IPS DF 19.7 (cell line): ENCODE results near the gene DNM2.
"Not testable (repeated sequence)": the region's sequence is repeated elsewhere in the genome, so short reads cannot be mapped to it uniquely, and the experiment has no call there.

ENCODE experiments used
- DNase-seq: peaks from one replicate; pipeline ENCODE4 v3.0.0-alpha.2; 2013; ENCODE audit warnings: low read depth, low spot score

The DNM2 gene

DNA sequence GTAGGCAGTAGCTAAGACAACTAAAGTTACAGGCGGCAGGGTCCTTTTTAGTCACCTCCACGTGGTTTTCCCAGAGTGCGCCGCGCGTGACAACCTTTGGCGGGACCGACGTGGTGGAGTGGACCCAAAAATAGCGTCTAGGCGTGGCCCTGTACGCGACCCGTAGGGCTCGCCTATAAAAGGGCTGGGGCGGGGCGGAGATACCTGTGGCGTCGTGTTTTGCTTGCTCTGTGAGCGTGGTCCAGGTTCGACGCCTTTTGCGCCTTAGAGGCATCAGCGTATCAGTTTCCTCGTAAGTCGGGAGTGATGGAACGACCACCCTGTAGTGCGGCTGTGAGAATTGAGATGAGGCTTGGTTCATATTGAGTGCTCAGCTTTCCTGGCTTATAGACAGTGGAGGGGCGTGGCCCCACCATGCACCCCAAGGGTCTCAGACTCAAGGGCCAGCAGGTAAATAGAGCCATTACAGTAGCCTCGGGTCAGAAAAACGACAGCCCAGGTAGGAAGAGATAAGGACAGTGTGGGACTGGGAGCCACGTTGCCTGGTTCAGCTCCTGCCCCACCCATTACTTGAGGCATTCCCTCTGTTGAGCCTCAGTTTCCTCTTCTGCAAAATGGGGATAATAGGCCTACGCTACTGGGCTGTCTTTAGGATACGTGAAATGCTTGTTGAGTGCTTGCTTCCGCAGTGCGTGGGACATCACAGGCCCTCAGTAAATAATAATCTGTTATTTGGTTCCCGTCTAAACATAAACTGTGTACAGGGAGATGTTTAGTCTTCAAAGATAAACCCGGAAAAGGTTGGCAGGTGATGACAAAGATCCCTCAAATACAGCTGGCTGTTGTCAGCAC lies 118.8 kb downstream of the DNM2 start:
- DNase-seq = peak; percentile 40

GRCh38 chr19:10837649-10838048 lies 119.8 kb downstream of the DNM2 start:
- not testable (repeated sequence) for DNase-seq

DNA sequence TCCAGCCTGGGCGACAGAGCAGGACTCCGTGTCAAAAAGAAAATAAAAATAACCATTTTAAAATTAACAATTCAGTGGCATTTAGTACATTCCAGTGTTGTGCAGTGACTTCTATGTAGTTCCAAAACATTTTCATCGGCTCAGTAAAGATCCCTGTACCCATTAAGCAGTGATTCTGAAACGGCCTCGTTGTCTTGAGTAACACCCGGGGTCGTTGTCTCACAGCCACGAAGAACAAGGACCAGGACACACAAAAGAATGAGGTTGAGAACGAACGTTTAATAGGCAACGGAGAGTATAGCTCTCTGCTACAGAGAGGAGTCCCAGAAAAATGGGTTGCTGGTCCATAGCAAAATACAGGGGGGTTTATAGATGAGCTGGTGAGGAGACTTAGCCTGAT lies 120.5 kb downstream of the DNM2 start:
- no peak for DNase-seq

DNA sequence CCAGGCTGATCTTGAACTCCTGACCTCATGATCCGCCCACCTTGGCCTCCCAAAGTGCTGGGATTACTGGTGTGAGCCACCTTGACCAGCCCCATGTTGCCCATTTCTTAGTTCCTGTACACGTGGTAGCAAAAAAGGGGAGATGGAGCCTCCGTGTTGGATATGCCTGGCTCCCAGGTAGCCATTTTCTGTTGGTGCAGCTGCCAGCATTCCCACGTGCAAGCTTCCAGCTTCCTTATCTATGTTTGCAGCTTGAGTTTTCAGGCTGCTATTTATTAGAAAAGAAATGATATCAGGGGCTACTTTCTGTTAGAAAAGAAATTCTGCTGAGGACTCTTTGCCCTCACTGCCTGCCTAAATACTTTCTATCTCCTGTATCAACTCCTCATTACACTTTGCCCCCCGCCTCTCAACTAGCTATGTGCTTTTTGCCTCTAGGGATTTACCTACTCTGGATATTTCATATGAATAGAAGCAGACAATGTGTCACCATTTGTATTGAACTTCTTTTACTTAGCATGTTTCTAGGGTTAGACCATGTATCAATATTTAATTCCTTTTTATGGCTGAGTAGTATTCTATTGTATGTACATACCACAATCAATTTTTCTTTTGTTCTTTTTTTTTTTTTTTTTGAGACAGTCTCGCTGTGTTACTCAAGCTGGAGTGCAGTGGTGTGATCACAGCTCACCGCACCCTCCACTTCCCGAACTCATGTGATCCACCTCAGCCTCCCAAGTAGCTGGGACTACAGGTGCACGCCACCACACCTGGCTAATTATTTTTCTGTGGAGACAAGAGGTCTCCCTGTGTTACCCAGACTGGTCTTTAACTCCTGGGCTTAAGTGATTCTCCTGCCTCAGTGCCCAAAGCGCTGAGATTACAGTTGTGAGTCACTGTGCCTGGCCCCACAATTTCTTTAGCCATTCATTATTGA lies 121.5 kb downstream of the DNM2 start:
- DNase-seq = no peak

GRCh38 chr19:10842788-10843187 lies 124.9 kb downstream of the DNM2 start:
- DNase-seq = no peak

DNA sequence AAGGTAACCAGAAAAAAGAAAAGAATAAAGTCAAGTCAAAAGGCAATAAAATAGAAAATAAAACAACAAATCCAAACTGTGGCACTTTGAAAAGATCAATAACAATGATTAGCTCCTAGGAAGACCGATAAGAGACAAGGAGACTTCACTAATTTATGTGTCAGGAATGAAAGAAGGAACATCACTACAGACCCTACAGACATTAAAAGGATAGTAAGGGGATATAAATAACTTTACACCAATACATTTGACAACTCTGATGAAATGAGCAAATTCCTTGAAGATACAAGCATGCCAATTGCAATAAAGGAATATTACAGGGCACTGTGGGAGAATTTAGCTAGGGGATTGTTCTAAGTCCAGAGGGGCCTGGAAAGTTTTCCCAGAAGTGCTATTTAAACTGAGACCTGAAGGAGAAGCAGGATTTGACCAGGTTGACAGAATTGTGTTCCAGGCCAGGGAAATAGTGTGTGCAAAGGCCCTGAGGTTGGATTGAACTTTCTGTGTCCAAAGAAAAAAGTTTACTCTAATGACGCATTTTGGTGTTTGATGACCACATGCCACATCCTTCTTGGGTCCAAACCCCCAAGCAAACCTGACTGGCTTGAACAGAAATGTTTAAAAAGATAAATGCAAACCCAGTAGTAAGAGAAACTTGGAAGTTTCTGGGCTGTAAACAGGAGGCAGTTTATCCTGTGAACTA lies 128.8 kb downstream of the DNM2 start:
- no peak for DNase-seq

- no peak for DNase-seq
Measured at GRCh38 chr19:10848230-10848856, 130.5 kb downstream of the DNM2 start, which contains the start of gene C19orf38. Gene C19orf38, plus strand, starts transcription at chr19:10848415. Its CDS starts 94 bp downstream, at chr19:10848509.

GRCh38 chr19:10850631-10851030 lies 132.8 kb downstream of the DNM2 start:
- no peak for DNase-seq

DNA sequence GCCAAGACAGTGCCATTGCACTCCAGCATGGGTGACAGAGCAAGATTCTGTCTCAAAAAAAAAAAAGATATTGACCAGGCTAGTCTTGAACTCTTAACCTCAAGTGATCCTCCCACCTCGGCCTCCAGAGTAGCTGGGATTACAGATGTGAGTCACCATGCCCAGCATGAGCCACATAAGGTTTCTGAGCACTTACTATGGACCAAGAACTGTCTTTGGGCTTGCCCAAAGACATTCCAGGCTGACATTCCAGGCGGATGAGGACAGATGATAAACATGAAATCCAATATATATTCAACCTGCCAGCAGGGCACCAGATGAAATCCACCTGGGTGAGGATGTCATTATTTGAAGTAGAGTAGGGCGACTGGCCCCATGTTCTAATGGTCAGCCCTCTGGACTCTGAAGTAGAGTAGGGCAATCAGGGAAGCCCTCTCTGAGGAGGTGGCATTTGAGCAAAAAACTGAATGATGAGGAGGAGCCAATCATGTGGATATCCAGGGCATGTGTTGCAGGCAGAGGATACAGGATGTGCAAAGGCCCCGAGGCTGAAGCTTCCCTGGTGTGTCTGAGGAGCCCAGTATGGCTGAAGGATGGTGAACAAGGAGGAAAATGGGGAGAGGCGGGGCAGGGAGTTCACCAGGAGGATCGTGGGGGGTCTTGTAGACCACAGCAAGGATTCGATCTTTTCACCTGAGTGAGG lies 134.4 kb downstream of the DNM2 start:
- DNase-seq = no peak

DNA sequence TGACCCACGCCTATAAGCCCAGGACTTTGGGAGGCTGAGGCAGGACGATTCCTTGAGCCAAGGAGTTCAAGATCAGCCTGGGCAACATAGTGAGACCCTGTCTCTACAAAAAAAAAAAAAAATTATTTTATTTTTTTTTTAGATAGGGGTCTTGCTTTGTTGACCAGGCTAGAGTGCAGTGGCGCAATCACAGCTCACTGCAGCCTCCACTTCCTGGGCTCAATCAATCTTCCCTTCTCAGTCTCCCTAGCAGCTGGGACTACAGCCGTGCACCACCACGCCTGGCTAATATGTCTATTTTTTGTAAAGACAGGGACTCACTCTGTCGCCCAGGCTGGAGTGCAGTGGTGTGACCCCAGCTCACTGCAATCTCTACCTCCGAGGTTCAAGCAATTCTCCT lies 135.1 kb downstream of the DNM2 start:
- DNase-seq = no peak

DNA sequence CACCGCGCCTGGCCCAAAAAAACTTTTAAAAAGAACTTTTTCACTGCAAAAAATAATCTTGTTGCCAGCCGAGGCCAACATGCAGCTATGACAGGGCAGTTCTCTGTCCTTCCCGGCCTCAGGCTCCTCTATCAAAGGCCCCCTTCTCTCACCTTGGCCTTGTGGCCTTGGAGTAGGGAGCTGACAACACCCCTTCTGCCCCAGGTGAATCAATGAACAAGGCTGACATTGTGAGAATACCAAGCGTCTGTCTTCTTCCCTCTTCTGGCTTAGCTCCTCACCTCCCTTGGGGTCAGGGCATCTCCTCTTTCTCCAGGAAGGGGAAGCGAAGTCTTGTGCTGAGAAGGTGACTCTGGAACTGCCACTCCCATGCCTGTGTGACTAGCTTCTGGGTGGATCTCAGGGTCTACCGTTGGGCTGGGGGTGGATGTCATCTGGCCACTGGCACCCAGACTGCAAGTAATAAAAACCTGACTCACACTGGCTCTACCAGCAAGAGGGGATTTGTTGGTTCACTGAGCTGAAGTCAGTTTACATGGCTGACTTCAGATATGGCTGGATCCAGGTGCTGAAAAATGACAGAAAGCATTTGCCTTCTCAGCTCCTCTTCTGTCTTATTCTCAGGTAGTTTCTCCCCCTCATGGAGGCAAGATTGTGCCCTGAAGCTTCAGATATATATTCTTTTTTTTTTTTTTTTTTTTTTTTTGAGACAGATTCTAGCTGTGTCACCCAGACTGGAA lies 136.6 kb downstream of the DNM2 start:
- no peak for DNase-seq

GRCh38 chr19:10855879-10856522 lies 138.1 kb downstream of the DNM2 start:
- DNase-seq = no peak

DNA sequence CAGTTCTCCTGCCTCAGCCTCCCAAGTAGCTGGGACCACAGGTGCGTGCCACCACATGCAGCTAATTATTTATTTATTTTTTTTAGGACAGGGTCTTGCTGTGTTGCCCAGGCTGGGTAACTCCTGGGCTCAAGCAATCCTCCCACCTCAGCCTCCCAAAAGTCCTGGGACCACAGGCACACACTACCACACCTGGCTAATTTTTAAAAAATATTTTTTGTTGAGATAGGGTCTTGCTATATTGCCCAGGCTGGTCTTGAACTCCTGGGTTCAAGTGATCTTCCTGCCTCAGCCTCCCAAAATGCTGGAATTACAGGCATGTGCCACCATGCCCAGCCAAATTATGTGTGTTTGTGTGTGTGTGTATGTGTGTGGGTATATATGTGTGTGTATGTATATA lies 139.0 kb downstream of the DNM2 start:
- DNase-seq = not testable (repeated sequence)

DNA sequence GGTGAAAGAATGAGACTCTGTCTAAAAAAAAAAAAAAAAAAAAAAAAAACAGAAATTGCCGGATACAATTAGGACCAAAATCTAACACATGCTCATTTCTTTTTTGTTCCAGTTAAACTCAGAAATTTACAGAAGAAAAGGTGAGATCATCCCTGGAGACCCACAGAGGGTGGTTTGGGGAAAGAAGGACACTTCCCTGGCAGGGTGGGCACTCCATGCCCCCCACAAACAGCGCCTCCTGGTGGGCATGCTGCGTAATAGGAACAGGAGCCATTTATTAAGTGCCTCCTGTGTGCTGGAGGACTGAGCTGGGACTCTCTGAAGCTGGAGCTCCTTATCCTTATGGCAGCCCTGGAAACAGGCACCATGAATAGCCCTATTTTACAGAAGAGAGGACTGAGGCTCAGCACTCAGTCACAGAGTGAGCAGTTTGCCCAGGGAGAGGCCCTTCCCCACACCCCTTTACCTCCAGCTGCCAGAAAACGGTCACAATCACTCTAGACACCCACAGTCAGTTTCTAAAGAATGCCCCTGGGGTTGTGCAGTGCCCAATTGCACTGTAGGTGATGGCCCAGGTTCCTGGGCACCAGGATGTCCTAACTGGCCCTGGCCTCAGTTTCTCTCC lies 140.4 kb downstream of the DNM2 start:
- DNase-seq = no peak

GRCh38 chr19:10861103-10861651 lies 143.3 kb downstream of the DNM2 start:
- no peak for DNase-seq

- no peak for DNase-seq
Measured at GRCh38 chr19:10862561-10863106, 144.8 kb downstream of the DNM2 start.

DNA sequence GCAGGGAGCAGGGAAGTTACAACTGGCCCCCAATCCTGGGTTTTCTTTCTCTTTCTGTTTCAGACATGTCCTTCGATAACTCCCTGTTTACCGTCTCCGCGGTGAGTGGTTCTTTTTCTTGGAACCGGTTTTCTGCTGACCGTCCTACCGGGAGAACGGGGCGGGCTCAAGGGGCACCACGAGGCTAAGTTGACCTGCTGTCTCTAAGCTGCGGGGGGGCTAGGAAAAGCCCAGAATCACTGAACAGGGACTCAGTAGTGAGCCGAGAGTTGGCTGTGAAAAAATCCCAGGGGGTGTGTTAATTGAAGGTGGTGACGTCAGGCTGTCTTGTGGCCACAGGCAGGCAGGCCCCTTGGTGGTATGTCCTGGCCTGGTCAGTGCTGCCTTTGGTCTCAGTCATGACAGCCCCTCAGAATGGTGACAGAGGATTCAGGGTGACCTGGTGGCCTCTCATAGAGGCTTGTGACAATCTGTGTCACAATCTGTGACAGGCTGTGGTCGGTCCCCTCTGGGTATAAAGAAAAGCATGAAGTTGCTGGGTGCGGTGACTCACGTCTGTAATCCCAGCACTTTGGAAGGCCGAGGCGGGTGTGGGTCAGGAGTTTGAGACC lies 145.3 kb downstream of the DNM2 start:
- DNase-seq = no peak

DNA sequence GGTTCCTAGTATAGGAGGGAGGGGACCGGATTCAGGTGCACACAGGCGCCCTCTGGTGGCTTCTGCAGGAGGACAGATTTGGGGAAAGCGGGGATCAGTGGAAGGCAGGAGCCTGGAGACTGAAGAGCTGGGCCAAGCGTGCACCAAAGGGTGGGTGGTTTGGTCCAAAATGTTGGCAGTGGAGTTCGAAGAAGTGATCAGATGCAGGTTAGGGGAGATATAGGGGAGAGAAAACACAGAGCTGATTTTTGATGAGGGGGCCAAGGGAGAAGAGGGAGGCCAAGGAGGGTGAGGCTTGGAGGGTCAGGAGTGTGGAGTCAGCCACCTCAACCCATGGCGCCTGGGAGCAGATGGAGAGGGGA lies 146.6 kb downstream of the DNM2 start:
- DNase-seq = no peak
